LNCAP (cell line): Measurements from ENCODE around the gene ERFL.

ENCODE experiments used
- CTCF ChIP-seq: fragments of 450-650 bp; IDR thresholded peaks from 2 replicates; pipeline ENCODE4 v1.5.1; 2017; ENCODE audit warnings: mild to moderate bottlenecking

The ERFL gene

GRCh38 chr19:41859618-41860418, 68.4 kb downstream of the ERFL start, which contains the start of gene RPS19:
TSS of gene RPS19 (plus strand) at chr19:41860255. CDS start at chr19:41860775, 520 bp downstream.
- peak; percentile 29; the same call in 1 of the 2 replicates for TF ChIP-seq CTCF

GRCh38 chr19:41859213-41859617, 69.0 kb downstream of the ERFL start:
- TF ChIP-seq CTCF: no peak
